Prostate gland (tissue), 2 donors: Measurements from ENCODE around the gene PSRC1.

Experiments used
- POLR2AphosphoS5 ChIP-seq: sonication (generic); formaldehyde crosslinking; IDR thresholded peaks from one replicate; pipeline ENCODE4 v1.6.1; 2017; ENCODE audit warnings: antibody characterized with exemption
- TF ChIP-seq, protein P1 (sequence below), 4 experiments: fragments of 200-600 bp in 2 of 4; fragments of 450-650 bp in 2 of 4; sonication (generic) in 2 of 4; IDR thresholded peaks; 1 replicate in 3 of 4; 2 replicates in 1 of 4; pipeline ENCODE4 v1.5.1; 2016 to 2019; ENCODE audit warnings: antibody characterized with exemption in 4 of 4, mild to moderate bottlenecking in 2 of 4, moderate library complexity in 2 of 4

DNA sequence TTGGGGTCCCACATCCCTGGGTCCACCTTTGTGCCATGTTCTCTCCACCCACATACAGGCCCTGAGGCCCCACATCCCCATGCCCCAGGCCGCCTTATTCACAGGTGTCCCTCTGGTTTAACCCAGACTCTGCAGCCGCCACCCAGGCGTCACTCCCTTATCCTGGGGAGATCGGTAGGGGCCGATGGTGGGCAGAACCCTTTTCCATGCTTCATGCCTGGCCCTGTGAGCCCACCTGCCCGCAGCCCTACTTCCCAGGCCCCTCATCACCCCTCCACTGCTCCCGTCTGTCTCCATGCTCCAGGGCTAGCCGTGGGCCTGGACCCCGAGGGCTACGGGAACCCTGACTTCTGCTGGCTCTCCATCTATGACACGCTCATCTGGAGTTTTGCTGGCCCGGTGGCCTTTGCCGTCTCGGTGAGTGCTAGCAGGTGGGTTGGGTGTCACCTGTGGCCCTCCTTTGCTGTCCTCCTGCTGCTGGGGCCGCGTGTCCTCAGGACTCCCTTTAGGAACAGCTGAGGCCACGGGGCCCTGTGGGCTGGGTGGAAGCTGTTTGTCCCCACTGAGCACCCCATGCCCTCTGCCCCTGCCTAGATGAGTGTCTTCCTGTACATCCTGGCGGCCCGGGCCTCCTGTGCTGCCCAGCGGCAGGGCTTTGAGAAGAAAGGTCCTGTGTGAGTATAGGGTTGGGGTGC is 12.2 kb downstream of the PSRC1 start:
- TF ChIP-seq, protein P1, sequence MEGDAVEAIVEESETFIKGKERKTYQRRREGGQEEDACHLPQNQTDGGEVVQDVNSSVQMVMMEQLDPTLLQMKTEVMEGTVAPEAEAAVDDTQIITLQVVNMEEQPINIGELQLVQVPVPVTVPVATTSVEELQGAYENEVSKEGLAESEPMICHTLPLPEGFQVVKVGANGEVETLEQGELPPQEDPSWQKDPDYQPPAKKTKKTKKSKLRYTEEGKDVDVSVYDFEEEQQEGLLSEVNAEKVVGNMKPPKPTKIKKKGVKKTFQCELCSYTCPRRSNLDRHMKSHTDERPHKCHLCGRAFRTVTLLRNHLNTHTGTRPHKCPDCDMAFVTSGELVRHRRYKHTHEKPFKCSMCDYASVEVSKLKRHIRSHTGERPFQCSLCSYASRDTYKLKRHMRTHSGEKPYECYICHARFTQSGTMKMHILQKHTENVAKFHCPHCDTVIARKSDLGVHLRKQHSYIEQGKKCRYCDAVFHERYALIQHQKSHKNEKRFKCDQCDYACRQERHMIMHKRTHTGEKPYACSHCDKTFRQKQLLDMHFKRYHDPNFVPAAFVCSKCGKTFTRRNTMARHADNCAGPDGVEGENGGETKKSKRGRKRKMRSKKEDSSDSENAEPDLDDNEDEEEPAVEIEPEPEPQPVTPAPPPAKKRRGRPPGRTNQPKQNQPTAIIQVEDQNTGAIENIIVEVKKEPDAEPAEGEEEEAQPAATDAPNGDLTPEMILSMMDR (IDR thresholded peaks at IDR 0.05) = no peak
- no peak for TF ChIP-seq POLR2AphosphoS5
